GM18517 (cell line): Measurements from ENCODE around the gene PRKCB.
"Not testable (repeated sequence)": the region's sequence is repeated elsewhere in the genome, so short reads cannot be mapped to it uniquely, and the experiment has no call there.

Experiments used
- ATAC-seq: cut with Tn5 transposase; IDR thresholded peaks from one replicate; pipeline ENCODE4 v1.9.1; 2021; ENCODE audit warnings: mild to moderate bottlenecking, moderate library complexity; ENCODE audit not compliant: unreplicated experiment

The PRKCB gene

DNA sequence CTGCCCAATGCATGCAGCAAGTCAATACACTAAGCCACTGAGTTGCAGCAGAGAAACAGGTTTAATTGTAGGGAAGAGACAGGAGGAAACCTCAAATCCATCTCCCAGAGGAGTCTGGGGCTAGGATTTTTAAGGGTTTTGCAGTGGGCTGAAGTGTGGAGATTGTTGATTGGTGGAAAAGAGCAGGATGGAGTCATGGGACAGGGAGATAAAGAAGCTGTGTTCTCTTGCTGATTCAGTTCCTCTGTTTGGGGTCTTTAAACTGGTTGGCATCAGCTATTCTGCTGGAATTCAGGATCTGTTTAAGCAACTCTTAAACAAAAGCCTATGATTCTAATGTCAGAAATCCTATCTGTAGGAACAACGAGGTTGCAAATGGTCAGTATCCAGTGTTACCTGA lies 239.5 kb downstream of the PRKCB start:
- ATAC-seq, result no peak

DNA sequence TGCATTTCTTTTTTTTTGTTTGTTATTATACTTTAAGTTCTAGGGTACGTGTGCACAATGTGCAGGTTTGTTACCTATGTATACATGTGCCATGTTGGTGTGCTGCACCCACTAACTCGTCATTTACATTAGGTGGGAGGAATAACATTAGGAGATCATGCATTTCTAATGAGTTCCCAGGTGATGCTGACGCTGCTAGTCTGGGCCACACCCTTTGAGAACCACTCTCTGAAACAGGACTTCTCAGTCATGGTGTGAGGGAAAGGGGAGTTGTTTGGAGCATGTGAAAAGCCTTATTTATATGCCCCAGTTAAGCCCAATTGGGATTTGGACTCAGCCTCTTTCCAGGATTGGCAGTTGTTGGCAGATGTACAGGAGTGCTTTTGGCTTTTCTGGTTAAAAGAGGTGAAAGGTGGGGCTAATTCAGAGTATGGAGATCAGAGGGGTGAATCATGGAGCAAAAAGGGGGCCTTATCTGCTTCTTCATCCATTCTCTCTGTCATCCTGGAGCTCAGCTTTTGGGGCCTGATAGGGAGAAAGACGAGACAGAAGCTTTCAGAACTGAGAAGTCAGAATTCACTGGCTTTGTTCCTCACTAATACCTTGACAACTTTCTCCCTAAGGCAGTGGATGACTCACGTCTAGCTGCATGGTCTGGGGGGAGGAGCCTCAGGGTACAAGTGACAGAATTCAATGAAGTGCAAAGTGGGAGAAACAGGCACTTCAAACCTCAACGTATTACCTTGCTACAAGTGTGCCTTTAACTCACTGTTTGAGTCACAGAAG lies 240.3 kb downstream of the PRKCB start:
- ATAC-seq, result no peak

DNA sequence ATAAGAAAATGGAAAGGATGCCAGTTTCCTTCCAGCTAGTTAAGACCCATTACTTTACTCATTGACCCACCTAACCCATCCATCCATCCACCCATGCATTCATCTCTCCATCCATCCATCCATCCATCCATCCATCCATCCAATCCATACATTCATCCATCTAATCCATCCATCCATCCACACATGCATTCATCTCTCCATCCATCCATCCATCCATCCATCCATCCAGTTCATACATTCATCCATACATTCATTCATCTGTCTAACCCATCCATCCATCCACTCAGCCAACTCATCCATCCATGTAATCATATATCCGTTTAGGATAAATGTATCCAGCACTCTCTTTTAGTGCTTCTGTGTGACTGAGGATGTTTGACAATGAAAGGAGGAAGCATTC lies 241.5 kb downstream of the PRKCB start:
- no peak for ATAC-seq

DNA sequence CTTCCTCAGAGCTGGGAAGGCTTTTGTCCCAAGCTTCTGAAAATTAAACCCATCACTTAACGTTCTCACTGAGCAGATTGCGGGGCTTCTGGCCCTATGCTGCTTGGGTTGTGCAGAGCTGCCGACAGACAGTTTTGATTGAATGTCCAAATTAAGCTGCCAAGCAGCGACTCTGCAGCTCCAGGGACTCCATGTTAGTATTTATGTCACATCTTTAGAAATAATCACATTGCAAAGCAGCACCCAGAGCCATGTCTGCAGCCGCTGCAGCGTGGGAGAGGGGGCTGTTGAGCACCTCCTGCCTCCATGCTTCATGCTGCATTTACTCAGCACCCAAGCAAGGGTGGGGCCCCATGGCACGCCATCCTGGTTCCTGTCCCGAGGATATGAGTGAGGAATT lies 242.2 kb downstream of the PRKCB start:
- no peak for ATAC-seq

DNA sequence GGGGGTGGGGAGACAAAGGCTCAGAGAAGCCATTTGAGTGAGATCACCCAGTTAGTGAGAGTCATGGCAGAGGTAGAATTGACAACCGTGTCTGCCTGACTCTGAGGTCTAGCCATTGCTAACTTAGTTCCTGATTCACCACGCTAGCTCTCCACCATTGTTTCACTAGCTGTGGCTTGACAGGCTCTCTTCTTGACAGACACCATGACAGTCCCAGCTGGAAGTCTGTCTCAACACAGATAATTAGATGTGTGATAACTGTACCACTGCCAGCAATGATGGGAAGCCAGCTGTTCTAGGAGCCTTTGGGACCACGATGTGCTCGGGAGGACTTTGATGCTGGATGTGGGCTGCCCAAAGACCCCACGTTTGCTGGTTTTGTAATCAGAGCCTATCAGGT lies 249.9 kb downstream of the PRKCB start:
- ATAC-seq, result no peak

DNA sequence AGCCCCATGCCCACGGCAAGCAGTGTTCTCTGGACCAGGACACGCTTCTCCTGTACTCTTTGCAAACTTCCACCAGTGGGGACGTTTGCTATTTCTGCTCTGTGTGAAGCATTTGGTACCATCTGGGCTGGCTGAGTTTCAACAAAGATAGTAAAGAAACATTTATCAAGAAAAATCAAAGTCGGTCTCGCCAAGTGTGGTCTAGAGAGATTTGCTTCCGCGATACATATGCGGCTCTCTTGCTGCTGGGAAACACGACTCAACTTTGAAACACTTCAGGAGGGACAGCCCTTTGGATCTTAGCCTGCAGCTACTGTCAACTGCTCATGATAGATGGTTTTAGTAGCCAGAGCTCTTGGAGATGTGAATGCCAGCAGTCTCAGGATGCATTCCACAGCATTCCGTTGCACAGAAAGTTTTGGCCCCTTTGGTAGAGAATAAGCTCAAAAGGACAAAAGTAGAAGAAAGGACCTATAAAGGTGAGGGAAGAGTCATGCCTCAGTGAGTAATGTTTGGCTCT lies 252.2 kb downstream of the PRKCB start:
- no peak for ATAC-seq

DNA sequence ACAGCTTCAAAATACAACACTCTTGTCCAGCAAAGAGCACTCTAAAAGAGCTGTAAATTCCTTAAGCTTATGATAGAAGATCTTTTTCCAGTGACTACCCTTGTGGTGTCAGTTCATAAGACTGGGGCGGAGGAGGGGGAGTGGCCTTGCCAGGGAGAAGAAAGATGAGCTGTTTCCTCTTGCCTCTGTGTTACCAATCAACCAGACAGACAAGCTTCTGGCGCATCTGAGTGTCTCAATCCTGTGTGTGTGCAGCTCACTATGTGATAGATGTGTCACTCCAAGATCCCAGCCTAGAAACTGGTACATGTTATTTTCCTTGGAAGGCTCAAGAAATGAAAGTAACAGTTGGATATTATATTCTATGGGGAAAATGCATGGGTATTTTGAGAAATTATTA lies 253.0 kb downstream of the PRKCB start:
- ATAC-seq, result no peak

DNA sequence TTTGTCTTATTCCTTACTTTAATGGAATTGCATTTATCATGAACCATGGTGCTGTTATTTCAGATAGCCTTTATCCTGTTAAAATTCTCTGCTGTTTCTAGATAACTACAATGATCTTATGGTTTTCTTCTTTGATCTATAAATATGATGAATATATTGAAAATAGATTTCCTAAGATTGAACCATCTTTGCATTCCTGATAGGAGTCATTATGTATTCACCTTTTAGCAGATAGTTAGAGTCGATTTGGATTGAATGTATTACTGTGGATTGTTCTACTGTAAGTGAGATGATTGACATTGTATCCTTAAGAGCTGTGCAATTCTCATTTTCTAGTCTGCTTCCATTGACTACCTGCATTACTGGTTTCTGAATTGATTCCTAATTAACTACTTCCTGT lies 255.3 kb downstream of the PRKCB start:
- ATAC-seq, result no peak

DNA sequence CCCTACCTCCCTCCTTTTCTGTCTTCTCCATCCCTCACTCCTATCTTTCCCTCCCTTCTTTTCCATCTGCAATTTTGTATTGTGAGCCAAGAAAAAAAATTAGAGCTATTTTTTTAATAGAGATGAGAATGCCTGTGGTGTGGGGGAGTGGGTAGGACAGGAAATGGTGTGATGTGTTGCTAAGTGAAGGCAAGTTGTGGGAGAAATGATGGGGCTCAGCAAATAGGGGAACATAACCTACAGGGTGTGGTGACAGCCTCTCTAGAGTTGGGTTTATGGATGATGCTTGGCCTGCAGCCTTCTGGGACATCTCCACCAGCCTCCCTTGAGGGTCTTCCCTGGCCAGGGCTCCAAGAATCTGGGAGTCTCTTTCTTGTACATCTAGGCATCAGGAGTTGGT lies 257.3 kb downstream of the PRKCB start:
- ATAC-seq, result no peak

DNA sequence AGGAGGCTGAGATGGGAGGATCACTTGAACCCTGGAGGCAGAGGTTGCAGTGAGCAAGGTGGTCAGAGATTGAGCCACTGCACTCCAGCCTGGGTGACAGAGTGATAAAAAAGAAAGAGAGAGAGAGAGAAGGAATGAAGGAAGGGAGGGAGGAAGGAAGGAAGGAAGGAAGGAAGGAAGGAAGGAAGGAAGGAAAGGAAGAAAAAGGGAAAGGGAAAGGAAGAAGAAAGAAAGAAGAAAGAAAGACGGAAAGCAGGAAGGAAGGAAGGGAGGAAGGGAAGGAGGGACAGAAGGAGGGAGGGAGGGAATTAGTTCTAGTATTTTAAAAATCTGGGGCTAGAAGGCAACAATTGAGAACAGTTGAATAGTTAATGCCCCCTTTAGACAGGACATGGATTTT lies 258.9 kb downstream of the PRKCB start:
- ATAC-seq, result no peak

DNA sequence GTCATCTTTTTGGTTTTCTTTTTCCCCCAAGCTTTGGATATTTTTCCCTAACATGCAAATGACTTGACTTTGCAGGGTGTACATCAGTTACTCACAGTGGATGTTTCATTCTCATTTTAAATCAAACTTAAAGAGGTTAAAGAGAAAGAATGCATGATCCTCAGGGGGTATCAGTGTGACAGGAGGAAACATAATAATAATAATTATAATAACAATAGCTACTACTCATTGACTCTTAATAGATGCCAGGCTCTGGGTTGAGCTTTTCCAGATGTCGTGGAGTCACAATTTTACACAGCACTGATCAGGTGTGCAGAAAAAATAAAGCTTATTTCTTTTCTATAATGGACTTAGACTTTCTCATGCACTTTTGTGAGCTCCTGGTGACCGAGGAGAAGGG lies 263.1 kb downstream of the PRKCB start:
- no peak for ATAC-seq

DNA sequence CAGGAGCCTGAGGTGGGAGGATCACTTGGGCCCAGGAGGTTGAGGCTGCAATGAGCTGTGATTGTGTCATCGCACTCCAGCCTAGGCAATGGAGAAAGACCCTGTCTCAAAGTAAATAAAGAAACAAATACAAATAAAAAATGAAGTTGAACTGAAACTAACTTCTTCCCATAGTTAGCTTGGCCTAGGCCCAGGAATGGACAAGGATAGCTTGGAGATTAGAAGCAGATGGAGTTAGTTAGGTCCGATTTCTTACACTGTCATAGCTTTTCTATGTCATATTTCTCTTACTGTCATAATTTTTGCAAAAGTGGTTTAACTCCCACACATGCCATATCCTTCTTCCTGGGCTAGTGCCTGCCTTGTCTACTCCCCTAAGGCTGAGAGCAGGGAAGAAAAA lies 265.6 kb downstream of the PRKCB start:
- ATAC-seq, result no peak

DNA sequence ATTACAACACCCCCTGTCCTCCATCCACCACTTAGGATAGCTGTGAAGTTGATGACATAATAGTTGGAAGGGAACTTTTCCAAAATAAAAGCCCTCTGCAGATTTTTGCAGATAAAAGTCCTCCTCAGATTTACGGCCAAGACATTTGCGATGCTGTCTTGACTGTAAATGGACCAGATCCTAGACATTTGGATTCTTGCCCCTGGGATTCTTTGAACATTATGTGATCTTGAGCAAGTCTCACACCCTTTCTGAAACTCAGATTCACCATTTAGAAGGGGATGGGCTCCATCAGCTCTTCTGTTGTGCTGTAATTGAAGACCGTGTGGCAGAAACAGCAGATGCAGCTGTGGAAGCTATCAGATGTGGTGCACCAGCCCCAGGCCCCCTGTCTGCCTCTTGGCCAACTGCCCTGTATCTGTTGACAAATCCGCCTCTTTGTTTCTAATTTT lies 266.5 kb downstream of the PRKCB start:
- ATAC-seq, result no peak

DNA sequence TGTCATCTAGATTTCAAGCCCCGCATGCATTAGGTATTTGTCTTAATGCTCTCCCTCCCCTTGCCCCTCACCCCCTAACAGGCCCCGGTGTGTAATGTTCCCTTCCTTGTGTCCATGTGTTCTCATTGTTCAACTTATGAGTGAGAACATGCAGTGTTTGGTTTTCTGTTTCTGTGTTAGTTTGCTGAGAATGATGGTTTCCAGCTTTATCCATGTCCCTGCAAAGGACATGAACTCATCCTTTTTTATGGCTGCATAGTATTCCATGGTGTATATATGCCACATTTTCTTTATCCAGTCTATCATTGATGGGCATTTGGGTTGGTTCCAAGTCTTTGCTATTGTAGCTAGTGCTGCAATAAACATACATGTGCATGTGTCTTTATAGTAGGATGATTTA lies 269.7 kb downstream of the PRKCB start:
- ATAC-seq, result not testable (repeated sequence)

DNA sequence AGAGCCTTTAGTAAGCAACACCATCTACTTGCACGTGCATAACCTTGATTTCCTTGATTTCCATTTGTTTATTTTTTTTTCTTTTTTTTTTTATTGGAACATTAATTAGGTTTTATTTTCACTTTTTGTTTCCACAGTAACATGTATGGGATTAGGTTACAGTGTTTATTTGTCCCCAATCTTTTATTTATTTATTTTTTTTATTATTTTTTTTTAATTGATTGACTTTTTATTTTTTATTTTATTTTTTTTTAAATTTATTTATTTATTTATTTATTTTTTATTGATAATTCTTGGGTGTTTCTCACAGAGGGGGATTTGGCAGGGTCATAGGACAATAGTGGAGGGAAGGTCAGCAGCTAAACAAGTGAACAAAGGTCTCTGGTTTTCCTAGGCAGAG lies 272.3 kb downstream of the PRKCB start:
- not testable (repeated sequence) for ATAC-seq

DNA sequence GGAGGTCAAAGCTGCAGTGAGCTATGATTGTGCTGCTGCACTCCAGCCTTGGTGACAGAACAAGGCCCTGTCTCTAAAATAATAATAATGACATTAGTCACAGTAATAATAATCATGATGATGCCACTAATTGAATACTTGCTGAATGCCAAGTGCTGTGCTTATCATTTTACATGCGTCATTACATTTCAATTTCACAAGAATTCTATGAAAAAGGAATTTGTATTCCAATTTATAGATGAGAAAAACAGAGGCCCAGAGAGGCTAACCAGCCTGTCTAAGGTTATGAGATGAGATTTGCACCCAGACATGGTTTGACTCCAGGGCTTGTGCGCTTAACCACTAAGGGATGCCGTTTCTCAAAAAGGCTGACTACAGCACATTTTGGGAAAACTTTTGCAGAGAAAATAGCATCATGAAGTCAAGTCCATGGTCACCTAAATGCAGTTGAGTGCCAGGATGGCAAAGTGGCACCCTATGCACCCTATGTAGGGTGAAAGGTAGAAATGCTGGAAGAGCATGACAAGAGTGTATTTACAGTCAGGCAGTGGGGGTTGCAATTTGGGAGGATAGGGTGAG lies 276.0 kb downstream of the PRKCB start:
- ATAC-seq, result no peak

DNA sequence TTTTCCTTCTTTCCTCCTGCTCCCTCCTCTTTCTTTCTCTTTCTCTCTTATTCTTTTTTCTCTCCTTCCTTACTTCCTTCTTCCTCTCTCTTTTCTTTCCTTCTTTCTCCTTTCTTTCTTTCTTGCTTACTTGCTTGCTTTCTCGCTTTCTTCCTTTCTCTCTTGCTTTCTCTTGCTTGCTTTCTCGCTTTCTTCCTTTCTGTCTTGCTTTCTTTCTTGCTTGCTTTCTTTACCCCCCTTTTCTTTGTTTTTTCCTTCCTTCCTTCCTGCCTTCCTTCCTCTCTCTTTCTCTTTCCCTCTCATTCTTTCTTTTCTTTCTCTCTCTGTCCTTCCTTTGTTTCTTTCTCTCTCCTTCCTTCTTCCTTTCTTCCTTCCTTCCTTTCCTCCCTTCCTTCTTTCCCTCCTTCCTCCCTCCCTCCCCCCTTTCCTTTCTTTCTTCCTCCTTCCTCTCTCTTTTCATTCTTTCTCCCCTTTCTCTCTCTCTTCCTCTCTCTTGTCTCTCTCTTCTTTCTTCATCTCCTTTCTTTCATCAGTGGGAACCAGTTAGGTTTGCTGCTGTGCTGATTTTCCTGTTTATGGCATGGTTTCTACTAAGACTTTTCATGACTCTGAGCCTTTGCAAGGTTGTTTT lies 277.4 kb downstream of the PRKCB start:
- ATAC-seq, result no peak

DNA sequence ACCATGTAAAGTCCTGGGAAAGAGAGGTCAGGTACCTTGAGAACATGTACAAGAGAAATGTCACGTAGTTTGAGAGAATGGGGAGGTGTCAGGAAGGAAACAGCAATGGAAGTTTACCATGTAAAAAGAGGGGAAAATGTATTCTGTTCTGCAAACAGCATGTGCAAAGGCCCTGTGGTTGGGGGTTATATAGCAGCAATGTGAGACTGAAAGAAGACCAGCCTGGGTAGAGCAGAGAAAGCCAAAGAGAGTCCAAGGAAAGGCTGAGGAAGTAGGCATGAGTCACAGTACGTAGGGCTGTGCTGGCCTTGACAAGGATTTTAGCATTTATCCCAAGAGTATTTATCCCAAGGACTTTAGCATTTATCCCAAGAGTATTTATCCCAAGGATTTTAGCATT lies 279.1 kb downstream of the PRKCB start:
- ATAC-seq, result no peak

DNA sequence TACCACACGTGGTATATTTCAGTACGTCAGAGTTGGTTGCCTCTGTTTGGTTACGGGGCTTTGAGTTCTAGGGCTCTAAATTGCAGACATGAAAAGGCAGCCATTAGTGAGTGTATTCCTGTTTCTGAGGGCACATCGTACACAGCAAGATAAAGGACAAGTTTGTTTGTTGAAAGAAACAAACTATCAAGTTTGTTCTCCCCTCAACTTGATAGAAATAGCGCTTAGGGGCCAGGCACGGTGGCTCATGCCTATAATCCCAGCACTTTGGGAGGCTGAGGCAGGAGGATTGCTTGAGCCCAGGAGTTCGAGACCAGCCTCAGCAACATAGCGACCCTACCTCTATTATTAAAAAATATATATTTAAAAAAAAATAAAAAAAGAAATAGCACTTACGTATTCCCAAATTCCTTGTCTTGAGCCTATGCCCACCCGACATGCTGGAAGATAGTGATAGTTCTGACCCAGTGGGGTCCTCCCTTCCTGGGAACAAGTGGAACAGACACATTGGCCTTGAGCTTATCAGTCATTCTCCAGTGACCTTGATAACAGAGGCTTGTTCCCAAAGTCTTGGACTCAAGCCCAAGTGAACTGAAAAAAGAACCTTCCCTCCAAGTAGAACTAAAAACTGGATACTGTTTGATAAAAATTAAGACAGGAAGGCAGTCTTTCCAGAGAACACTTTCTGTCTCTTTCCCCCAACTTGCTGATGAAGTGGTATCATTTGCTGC lies 280.4 kb downstream of the PRKCB start:
- no peak for ATAC-seq

DNA sequence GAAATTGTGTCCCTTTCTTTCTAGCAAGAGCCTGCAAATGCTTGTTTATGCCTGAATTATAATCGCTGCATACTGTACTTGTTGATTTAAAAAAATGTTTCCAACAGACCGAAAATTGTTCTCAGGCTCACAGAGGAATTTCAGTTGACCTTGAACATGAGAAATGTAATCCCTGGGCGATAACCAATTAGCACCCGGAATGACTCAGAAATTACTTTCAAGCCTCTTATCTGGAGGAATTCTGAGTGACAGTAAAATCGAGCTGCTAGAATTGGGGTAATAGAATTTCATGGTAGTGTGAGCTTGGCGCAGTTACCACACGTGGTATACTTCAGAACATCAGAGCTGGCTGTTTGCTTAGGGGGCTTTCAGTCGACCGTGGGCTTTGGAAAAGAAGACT lies 281.2 kb downstream of the PRKCB start:
- no peak for ATAC-seq

DNA sequence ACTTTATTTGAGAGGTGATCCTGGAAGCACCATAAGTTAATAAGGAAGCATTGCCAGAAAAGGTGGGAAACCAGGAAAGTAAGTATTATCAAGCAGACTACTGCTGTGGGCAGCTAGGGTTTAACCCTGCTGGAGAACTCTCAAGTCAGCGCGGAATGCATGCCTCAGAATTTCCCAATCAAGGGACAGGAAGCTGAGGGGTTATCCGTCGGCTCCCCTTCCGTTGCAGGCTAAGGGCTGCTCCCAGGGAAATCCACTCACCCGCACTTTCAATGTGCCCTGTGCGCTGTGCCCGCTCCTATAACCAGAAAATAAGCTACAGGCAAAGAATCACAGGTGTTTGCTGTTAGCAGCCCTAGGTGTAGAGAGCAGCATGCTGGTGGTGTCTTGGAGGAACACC lies 281.9 kb downstream of the PRKCB start:
- ATAC-seq, result no peak
